Smooth muscle cell (in vitro differentiated cells): ENCODE data around the gene RAP1A. TPM values are rescaled to one million over a fixed set of nuclear protein-coding genes. Genes with fewer than 3 reads are reported as not detected.

Source experiments
- DNase-seq: peaks from one replicate; lab custom pipeline; 2025; ENCODE audit not compliant: unreplicated experiment; lab: John Stamatoyannopoulos, UW
- H2AFZ ChIP-seq: fragments of 200-600 bp; sonication (generic); 2 replicates; pipeline ENCODE4 v1.6.0; 2016; ENCODE audit warnings: antibody characterized with exemption, low read depth, mild to moderate bottlenecking
- H3F3A ChIP-seq: fragments of 200-600 bp; sonication (generic); 2 replicates; pipeline ENCODE4 v1.6.0; 2017; ENCODE audit warnings: antibody characterized with exemption, low read depth
- H3K27ac ChIP-seq: fragments of 200-600 bp; sonication (generic); 2 replicates; pipeline ENCODE4 v1.5.1; 2016; ENCODE audit warnings: low read depth, mild to moderate bottlenecking
- H3K27me3 ChIP-seq: fragments of 200-600 bp; sonication (generic); 2 replicates; pipeline ENCODE4 v1.6.1; 2016; ENCODE audit warnings: low read depth, mild to moderate bottlenecking
- H3K36me3 ChIP-seq: fragments of 200-600 bp; sonication (generic); 2 replicates; pipeline ENCODE4 v1.5.1; 2016; ENCODE audit warnings: low read depth
- H3K4me1 ChIP-seq: fragments of 200-600 bp; sonication (generic); 2 replicates; pipeline ENCODE4 v1.5.1; 2016; ENCODE audit warnings: low read depth
- H3K4me2 ChIP-seq: fragments of 200-600 bp; sonication (generic); 2 replicates; pipeline ENCODE4 v1.6.0; 2016; ENCODE audit warnings: mild to moderate bottlenecking
- H3K4me3 ChIP-seq: fragments of 200-600 bp; sonication (generic); 2 replicates; pipeline ENCODE4 v1.5.1; 2016; ENCODE audit warnings: mild to moderate bottlenecking
- H3K79me2 ChIP-seq: fragments of 200-600 bp; sonication (generic); 2 replicates; pipeline ENCODE4 v1.6.0; 2016; ENCODE audit warnings: low read depth, mild to moderate bottlenecking
- H3K9ac ChIP-seq: fragments of 200-600 bp; sonication (generic); 2 replicates; pipeline ENCODE4 v1.6.0; 2016; ENCODE audit warnings: low read depth
- H3K9me3 ChIP-seq: fragments of 200-600 bp; sonication (generic); replicated peaks from 2 replicates; pipeline ENCODE4 v1.5.1; 2016; ENCODE audit warnings: low read depth
- H4K20me1 ChIP-seq: fragments of 200-600 bp; sonication (generic); 2 replicates; pipeline ENCODE4 v1.6.0; 2016; ENCODE audit warnings: low read depth
- CTCF ChIP-seq: fragments of 200-600 bp; sonication (generic); IDR thresholded peaks from 2 replicates; pipeline ENCODE4 v1.5.1; 2017; ENCODE audit warnings: borderline replicate concordance, mild to moderate bottlenecking, antibody characterized with exemption; ENCODE audit not compliant: insufficient read depth, poor library complexity, severe bottlenecking
- WGBS: methylation state at CpG from one replicate; pipeline ENCODE4 v1.1.7; 2016; ENCODE audit warnings: low lambda C conversion rate; 5-methylcytosine and 5-hydroxymethylcytosine counted together
- polyA plus RNA-seq: library from polyadenylated mRNA; unstranded; fragments of >200 nt; fragmentation: Nextera tagmentation; extraction: Ambion mirVana; gene quantifications from 2 replicates; pipeline ENCODE4 v1.2.1, GENCODE V29; 2016
- total RNA-seq: library from RNA; depleted of rRNA; stranded (reverse); fragments of >200 nt; gene quantifications from 2 replicates; pipeline ENCODE4 v1.2.3, GENCODE V29; 2014

The RAP1A gene
- total and polyA plus RNA-seq, 2 experiments from 2014 or later, result 36.8 to 64.9 TPM

- Histone ChIP-seq H3K36me3 (no peaks in the 10 kb centered on the region), H3K9me3 (no peaks in the 10 kb centered on the region), H3K27me3 (no peaks in the 10 kb centered on the region), H3K4me3 (no peak overlapping the region), H3K9ac (no peak overlapping the region), H4K20me1 (no peaks in the 10 kb centered on the region), H3K4me1 (peaks cover 6% of the 10 kb centered on the region), H2AFZ (no peak overlapping the region), H3K4me2 (no peak overlapping the region), H3K79me2 (no peaks in the 10 kb centered on the region), H3F3A (no peaks in the 10 kb centered on the region), H3K27ac (no peak overlapping the region)
- no peak for DNase-seq
- TF ChIP-seq CTCF, result no peak
Measured at GRCh38 chr1:111602302-111602701, 17.3 kb upstream of the RAP1A start.

- H3K27me3 ChIP-seq, result no peaks in the 10 kb centered on the region
Measured at GRCh38 chr1:111602974-111603373, 16.6 kb upstream of the RAP1A start.

GRCh38 chr1:111603979-111604378 is 15.6 kb upstream of the RAP1A start:
- Histone ChIP-seq H3K4me1 (peaks cover 6% of the 10 kb centered on the region), H3F3A (no peaks in the 10 kb centered on the region), H3K27me3 (no peaks in the 10 kb centered on the region), H4K20me1 (no peaks in the 10 kb centered on the region), H2AFZ (no peak overlapping the region), H3K27ac (peak overlapping the region; percentile 59), H3K9ac (no peak overlapping the region), H3K4me2 (no peak overlapping the region), H3K79me2 (no peaks in the 10 kb centered on the region), H3K36me3 (no peaks in the 10 kb centered on the region), H3K9me3 (no peaks in the 10 kb centered on the region), H3K4me3 (no peak overlapping the region)
- no peak for TF ChIP-seq CTCF
- no peak for DNase-seq
- WGBS, result 61% methylated on average over 4 of the region's 4 CpGs

More at GRCh38 chr1:111602974-111603373, 16.6 kb upstream of the RAP1A start:
- H3K4me2 ChIP-seq, result no peak overlapping the region
- no peak overlapping the region for H2AFZ ChIP-seq
- no peaks in the 10 kb centered on the region for H4K20me1 ChIP-seq
- no peaks in the 10 kb centered on the region for H3K36me3 ChIP-seq
- no peak for TF ChIP-seq CTCF
- H3K79me2 ChIP-seq, result no peaks in the 10 kb centered on the region
- H3K4me1 ChIP-seq, result peaks cover 6% of the 10 kb centered on the region
- H3F3A ChIP-seq, result no peaks in the 10 kb centered on the region
- no peak overlapping the region for H3K4me3 ChIP-seq
- WGBS, result 94% methylated on average over 4 of the region's 4 CpGs
- H3K27ac ChIP-seq, result no peak overlapping the region
- DNase-seq, result no peak
- H3K9ac ChIP-seq, result no peak overlapping the region
- no peaks in the 10 kb centered on the region for H3K9me3 ChIP-seq

- no peaks in the 10 kb centered on the region for H3K79me2 ChIP-seq
- 43% methylated on average over 3 of the region's 3 CpGs for WGBS
- DNase-seq, result no peak
- peak overlapping the region; percentile 14 for H3K4me2 ChIP-seq
- H3K27ac ChIP-seq, result peak overlapping the region; percentile 59
- H2AFZ ChIP-seq, result peak overlapping the region; percentile 27
- H3K9me3 ChIP-seq, result no peaks in the 10 kb centered on the region
- H3K36me3 ChIP-seq, result no peaks in the 10 kb centered on the region
- no peaks in the 10 kb centered on the region for H3K27me3 ChIP-seq
- no peak for TF ChIP-seq CTCF
- H4K20me1 ChIP-seq, result no peaks in the 10 kb centered on the region
- H3K9ac ChIP-seq, result no peak overlapping the region
- no peaks in the 10 kb centered on the region for H3F3A ChIP-seq
- peaks cover 6% of the 10 kb centered on the region for H3K4me1 ChIP-seq
- H3K4me3 ChIP-seq, result no peak overlapping the region
Measured at GRCh38 chr1:111604931-111605330, 14.7 kb upstream of the RAP1A start.
